T-helper 2 cell treated with Interferon-gamma antibody and Interleukin-4, amounts not matched to agents 5 μg/mL and 100 μg/mL, for 36 hours (primary cell): ENCODE measurements around the gene GCAT.
"Not testable (repeated sequence)": the region's sequence is repeated elsewhere in the genome, so short reads cannot be mapped to it uniquely, and the experiment has no call there.

Experiments
- DNase-seq: peaks from one replicate; pipeline ENCODE4 v3.0.0; 2021; ENCODE audit warnings: low spot score
- H3K27ac Mint-ChIP-seq: one replicate; pipeline ENCODE4 v1.8.0; 2021; ENCODE audit warnings: mild to moderate bottlenecking, mixed read lengths
- H3K27me3 Mint-ChIP-seq: one replicate; pipeline ENCODE4 v1.8.0; 2021; ENCODE audit warnings: low read depth, mixed read lengths
- H3K36me3 Mint-ChIP-seq: one replicate; pipeline ENCODE4 v1.8.0; 2021; ENCODE audit warnings: low read depth, mixed read lengths
- H3K4me1 Mint-ChIP-seq: one replicate; pipeline ENCODE4 v1.8.0; 2021; ENCODE audit warnings: low read depth, mixed read lengths
- H3K4me3 Mint-ChIP-seq: one replicate; pipeline ENCODE4 v1.8.0; 2022; ENCODE audit warnings: mild to moderate bottlenecking, moderate library complexity, mixed read lengths
- H3K9me3 Mint-ChIP-seq: one replicate; pipeline ENCODE4 v1.8.0; 2021; ENCODE audit warnings: mixed read lengths

GCAT gene

GRCh38 chr22:37797874-37798500 is 9.7 kb upstream of the GCAT start:
- H3K36me3 Mint-ChIP-seq = no peaks in the 10 kb centered on the region

GRCh38 chr22:37799979-37800378 is 7.8 kb upstream of the GCAT start:
- not testable (repeated sequence) for H3K9me3 Mint-ChIP-seq, H3K4me3 Mint-ChIP-seq, H3K27ac Mint-ChIP-seq, H3K36me3 Mint-ChIP-seq, DNase-seq
- Mint-ChIP-seq H3K4me1 (peaks cover 13% of the 10 kb centered on the region), H3K27me3 (peaks cover 26% of the 10 kb centered on the region)

More at GRCh38 chr22:37797874-37798500, 9.7 kb upstream of the GCAT start:
- Mint-ChIP-seq H3K27me3 (peaks cover 15% of the 10 kb centered on the region), H3K27ac (no peak overlapping the region), H3K4me3 (no peak overlapping the region), H3K4me1 (peaks cover 6% of the 10 kb centered on the region), H3K9me3 (no peaks in the 10 kb centered on the region)
- DNase-seq = no peak

GRCh38 chr22:37801946-37802309 is 5.8 kb upstream of the GCAT start:
- peak overlapping the region; percentile 82 for H3K4me3 Mint-ChIP-seq
- H3K9me3 Mint-ChIP-seq = no peaks in the 10 kb centered on the region
- peaks cover 42% of the 10 kb centered on the region for H3K27me3 Mint-ChIP-seq
- H3K4me1 Mint-ChIP-seq = peaks cover 27% of the 10 kb centered on the region
- no peaks in the 10 kb centered on the region for H3K36me3 Mint-ChIP-seq
- no peak for DNase-seq
- no peak overlapping the region for H3K27ac Mint-ChIP-seq

GRCh38 chr22:37802310-37803194 is 5.2 kb upstream of the GCAT start:
- Mint-ChIP-seq H3K4me3 (peak overlapping the region; percentile 78), H3K9me3 (no peaks in the 10 kb centered on the region), H3K4me1 (peaks cover 28% of the 10 kb centered on the region), H3K27ac (peak overlapping the region; percentile 20), H3K27me3 (peaks cover 42% of the 10 kb centered on the region), H3K36me3 (no peaks in the 10 kb centered on the region)
- peak; percentile 17 for DNase-seq

GRCh38 chr22:37803195-37803638 is 4.5 kb upstream of the GCAT start:
- DNase-seq = no peak
- H3K36me3 Mint-ChIP-seq = no peaks in the 10 kb centered on the region
- H3K27ac Mint-ChIP-seq = peak overlapping the region; percentile 20
- H3K27me3 Mint-ChIP-seq = peaks cover 42% of the 10 kb centered on the region
- H3K9me3 Mint-ChIP-seq = no peaks in the 10 kb centered on the region
- H3K4me1 Mint-ChIP-seq = peaks cover 29% of the 10 kb centered on the region
- peak overlapping the region; percentile 78 for H3K4me3 Mint-ChIP-seq

GRCh38 chr22:37803639-37804351 is 3.9 kb upstream of the GCAT start:
- no peaks in the 10 kb centered on the region for H3K9me3 Mint-ChIP-seq
- peak overlapping the region; percentile 75 for H3K27ac Mint-ChIP-seq
- H3K4me3 Mint-ChIP-seq = peak overlapping the region; percentile 78
- H3K36me3 Mint-ChIP-seq = no peaks in the 10 kb centered on the region
- DNase-seq = no peak
- peaks cover 31% of the 10 kb centered on the region for H3K4me1 Mint-ChIP-seq
- H3K27me3 Mint-ChIP-seq = peaks cover 42% of the 10 kb centered on the region

- Mint-ChIP-seq H3K27ac (peak overlapping the region; percentile 75), H3K27me3 (peaks cover 39% of the 10 kb centered on the region), H3K9me3 (no peaks in the 10 kb centered on the region), H3K4me3 (peak overlapping the region; percentile 78), H3K36me3 (no peaks in the 10 kb centered on the region), H3K4me1 (peaks cover 33% of the 10 kb centered on the region)
- no peak for DNase-seq
Observed at GRCh38 chr22:37804352-37804880, 3.3 kb upstream of the GCAT start.

- Mint-ChIP-seq H3K27ac (peak overlapping the region; percentile 65), H3K36me3 (no peaks in the 10 kb centered on the region), H3K4me3 (peak overlapping the region; percentile 77), H3K9me3 (no peaks in the 10 kb centered on the region), H3K4me1 (peaks cover 33% of the 10 kb centered on the region), H3K27me3 (peaks cover 39% of the 10 kb centered on the region)
- DNase-seq = peak; percentile 87
Observed at GRCh38 chr22:37804881-37805809, 2.6 kb upstream of the GCAT start.

GRCh38 chr22:37805810-37806277 is 1.9 kb upstream of the GCAT start:
- peak overlapping the region; percentile 65 for H3K27ac Mint-ChIP-seq
- peak overlapping the region; percentile 77 for H3K4me3 Mint-ChIP-seq
- peaks cover 33% of the 10 kb centered on the region for H3K4me1 Mint-ChIP-seq
- no peaks in the 10 kb centered on the region for H3K36me3 Mint-ChIP-seq
- no peak for DNase-seq
- no peaks in the 10 kb centered on the region for H3K9me3 Mint-ChIP-seq
- peaks cover 36% of the 10 kb centered on the region for H3K27me3 Mint-ChIP-seq

- Mint-ChIP-seq H3K27me3 (peaks cover 35% of the 10 kb centered on the region), H3K36me3 (no peaks in the 10 kb centered on the region), H3K27ac (no peak overlapping the region), H3K4me3 (peak overlapping the region; percentile 77), H3K4me1 (peaks cover 33% of the 10 kb centered on the region), H3K9me3 (no peaks in the 10 kb centered on the region)
- no peak for DNase-seq
Observed at GRCh38 chr22:37806409-37807333, 1.1 kb upstream of the GCAT start.

- no peaks in the 10 kb centered on the region for H3K9me3 Mint-ChIP-seq
- H3K27ac Mint-ChIP-seq = no peak overlapping the region
- H3K4me3 Mint-ChIP-seq = peak overlapping the region; percentile 77
- no peak for DNase-seq
- peaks cover 24% of the 10 kb centered on the region for H3K27me3 Mint-ChIP-seq
- peaks cover 24% of the 10 kb centered on the region for H3K4me1 Mint-ChIP-seq
- H3K36me3 Mint-ChIP-seq = no peaks in the 10 kb centered on the region
Observed at GRCh38 chr22:37808294-37808657, 542 bp downstream of the GCAT start.

- H3K36me3 Mint-ChIP-seq = peaks cover 2% of the 10 kb centered on the region
- H3K27ac Mint-ChIP-seq = no peak overlapping the region
- peak overlapping the region; percentile 30 for H3K4me3 Mint-ChIP-seq
- peaks cover 16% of the 10 kb centered on the region for H3K27me3 Mint-ChIP-seq
- peaks cover 20% of the 10 kb centered on the region for H3K4me1 Mint-ChIP-seq
- no peaks in the 10 kb centered on the region for H3K9me3 Mint-ChIP-seq
- DNase-seq = no peak
Observed at GRCh38 chr22:37809672-37810333, 2.1 kb downstream of the GCAT start.
